Gastrocnemius medialis (tissue), 4 donors: ENCODE results near the gene PI4KA.

Experiments
- POLR2A ChIP-seq, 2 donors: fragments of 450-650 bp; IDR thresholded peaks; one replicate each; pipeline ENCODE4 v1.6.1; 2017; ENCODE audit warnings: antibody characterized with exemption in 2 of 2, mild to moderate bottlenecking in 2 of 2, moderate library complexity in 2 of 2
- TF ChIP-seq, protein P1 (sequence below), 5 experiments: fragments of 450-650 bp in 3 of 5; fragments of 200-600 bp in 2 of 5; sonication (generic) in 2 of 5; IDR thresholded peaks in 4 of 5; conservative IDR thresholded peaks in 1 of 5; 1 replicate in 4 of 5; 2 replicates in 1 of 5; pipeline ENCODE4 v1.5.1; 2016 to 2019; ENCODE audit warnings: antibody characterized with exemption in 5 of 5, mild to moderate bottlenecking in 3 of 5, moderate library complexity in 3 of 5

DNA sequence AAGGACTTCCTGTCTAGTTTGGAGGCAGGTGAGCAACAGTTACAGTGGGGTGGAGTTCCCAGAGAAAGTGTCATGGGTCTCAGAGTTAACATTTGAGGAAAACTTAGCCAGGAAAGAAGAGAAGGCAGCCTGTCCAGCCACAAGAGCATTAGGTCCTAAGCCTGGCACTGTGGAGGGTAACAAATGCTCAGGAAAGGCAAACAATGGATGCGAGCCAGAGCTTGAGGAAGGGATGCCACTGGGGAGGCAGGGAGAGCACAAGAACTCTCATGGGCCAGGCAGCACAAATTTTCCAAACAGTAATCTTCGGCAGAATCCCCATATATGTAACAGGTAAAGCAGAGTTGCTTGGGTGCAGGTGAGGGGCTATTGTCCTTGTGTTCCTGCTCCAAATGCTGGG, 92.7 kb downstream of the PI4KA start:
- TF ChIP-seq, protein P1, sequence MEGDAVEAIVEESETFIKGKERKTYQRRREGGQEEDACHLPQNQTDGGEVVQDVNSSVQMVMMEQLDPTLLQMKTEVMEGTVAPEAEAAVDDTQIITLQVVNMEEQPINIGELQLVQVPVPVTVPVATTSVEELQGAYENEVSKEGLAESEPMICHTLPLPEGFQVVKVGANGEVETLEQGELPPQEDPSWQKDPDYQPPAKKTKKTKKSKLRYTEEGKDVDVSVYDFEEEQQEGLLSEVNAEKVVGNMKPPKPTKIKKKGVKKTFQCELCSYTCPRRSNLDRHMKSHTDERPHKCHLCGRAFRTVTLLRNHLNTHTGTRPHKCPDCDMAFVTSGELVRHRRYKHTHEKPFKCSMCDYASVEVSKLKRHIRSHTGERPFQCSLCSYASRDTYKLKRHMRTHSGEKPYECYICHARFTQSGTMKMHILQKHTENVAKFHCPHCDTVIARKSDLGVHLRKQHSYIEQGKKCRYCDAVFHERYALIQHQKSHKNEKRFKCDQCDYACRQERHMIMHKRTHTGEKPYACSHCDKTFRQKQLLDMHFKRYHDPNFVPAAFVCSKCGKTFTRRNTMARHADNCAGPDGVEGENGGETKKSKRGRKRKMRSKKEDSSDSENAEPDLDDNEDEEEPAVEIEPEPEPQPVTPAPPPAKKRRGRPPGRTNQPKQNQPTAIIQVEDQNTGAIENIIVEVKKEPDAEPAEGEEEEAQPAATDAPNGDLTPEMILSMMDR (IDR thresholded peaks at IDR 0.05 in 4 of 5, conservative IDR thresholded peaks at IDR 0.05 in 1 of 5): no peak
- TF ChIP-seq POLR2A (IDR thresholded peaks at IDR 0.05): no peak
